Activated naive CD8-positive, alpha-beta T cell treated with anti-CD3 and anti-CD28 coated beads, Interleukin-2, amount 10 ng/mL, durations not matched to agents 7 days and 5 days (primary cell): Measurements from ENCODE around the gene ERF. TPM values are rescaled to one million over a fixed set of nuclear protein-coding genes. Genes with fewer than 3 reads are reported as not detected.

Source experiments
- ATAC-seq: fragments of 150-1000 bp; cut with Tn5 transposase; one replicate; pipeline ENCODE4 v1.10.0; 2021; ENCODE audit warnings: low read depth, moderate library complexity
- POLR2A ChIA-PET: fragments of 350-600 bp; sonication (Branson Sonifier 250); formaldehyde crosslinking; loops from one replicate; lab custom pipeline; 2021; ENCODE audit warnings: antibody characterized with exemption; lab: Charles Lee
- DNase-seq: peaks from one replicate; pipeline ENCODE4 v3.0.0; 2021
- H3K27ac Mint-ChIP-seq: one replicate; pipeline ENCODE4 v1.8.0; 2022; ENCODE audit warnings: mild to moderate bottlenecking, mixed read lengths
- H3K27me3 Mint-ChIP-seq: one replicate; pipeline ENCODE4 v1.8.0; 2022; ENCODE audit warnings: mild to moderate bottlenecking, moderate library complexity, mixed read lengths
- H3K36me3 Mint-ChIP-seq: one replicate; pipeline ENCODE4 v1.8.0; 2021; ENCODE audit warnings: mild to moderate bottlenecking, mixed read lengths
- H3K4me1 Mint-ChIP-seq: one replicate; pipeline ENCODE4 v1.8.0; 2021; ENCODE audit warnings: mixed read lengths
- H3K4me3 Mint-ChIP-seq: one replicate; pipeline ENCODE4 v1.8.0; 2022; ENCODE audit warnings: mild to moderate bottlenecking, moderate library complexity, mixed read lengths
- H3K9me3 Mint-ChIP-seq: one replicate; pipeline ENCODE4 v1.8.0; 2021; ENCODE audit warnings: mixed read lengths
- total RNA-seq, 2 experiments: library from RNA; stranded (reverse); gene quantifications; one replicate each; pipeline ENCODE4 v1.2.3, GENCODE V29; 2021

ERF gene
- total RNA-seq, 2 experiments from 2014 or later: 51.1 to 57.5 TPM

GRCh38 chr19:42252365-42253244 is 2.3 kb downstream of the ERF start:
- H3K4me3 Mint-ChIP-seq: peak overlapping the region; percentile 91
- DNase-seq: no peak
- no peak for ATAC-seq
- POLR2A ChIA-PET: interaction anchor here (0.5 to 0.6 kb wide), 3 partner anchors 11 to 52 kb away, joined by 3 to 6 read pairs (median 4); no protein-coding TSS in a partner anchor
- peaks cover 8% of the 10 kb centered on the region for H3K27me3 Mint-ChIP-seq
- H3K4me1 Mint-ChIP-seq: peaks cover 31% of the 10 kb centered on the region
- no peaks in the 10 kb centered on the region for H3K36me3 Mint-ChIP-seq
- peak overlapping the region; percentile 91 for H3K27ac Mint-ChIP-seq
- no peaks in the 10 kb centered on the region for H3K9me3 Mint-ChIP-seq

DNA sequence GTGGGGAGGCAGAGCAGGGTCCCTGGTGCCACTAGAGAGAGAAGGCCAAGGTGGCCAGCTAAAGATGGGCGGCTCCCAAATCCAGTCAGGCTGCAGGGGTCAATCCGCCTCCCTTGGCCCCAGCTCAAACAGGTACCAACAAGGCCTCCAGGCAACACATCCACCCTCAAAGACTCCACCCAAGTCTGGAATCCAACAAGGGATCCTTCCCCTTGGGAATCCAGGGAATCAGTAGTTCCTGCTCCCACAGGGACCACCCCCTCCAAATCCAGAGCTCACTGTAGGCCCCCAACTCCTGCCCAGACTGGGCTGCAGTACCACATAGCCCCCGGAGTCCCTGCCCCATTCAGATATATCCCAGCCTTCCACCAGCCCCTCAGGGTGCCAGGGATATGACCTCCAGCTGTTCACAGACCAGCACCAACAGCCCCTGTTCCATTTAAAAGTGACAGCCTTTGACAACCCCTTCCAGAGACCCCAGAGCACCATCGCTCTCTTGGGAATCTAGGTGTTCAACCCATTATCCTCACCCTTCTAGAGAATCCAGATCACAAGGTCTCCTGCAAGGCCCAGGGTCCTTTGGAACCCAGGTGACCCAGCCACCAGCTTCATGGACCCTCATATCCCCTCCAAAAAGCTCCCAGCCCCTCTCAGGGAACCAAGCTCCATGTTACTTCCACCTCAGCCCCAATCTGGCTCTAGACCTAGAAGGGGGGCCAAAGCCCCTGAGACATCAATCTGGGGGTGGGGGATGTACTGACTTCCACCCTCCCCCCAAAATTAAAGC is 3.2 kb downstream of the ERF start:
- POLR2A ChIA-PET: interaction anchor here (0.6 to 2.8 kb wide), 8 partner anchors 8 to 307 kb away, joined by 3 to 7 read pairs (median 4); partner anchors contain the start of gene GSK3A
- peaks cover 32% of the 10 kb centered on the region for H3K4me1 Mint-ChIP-seq

DNA sequence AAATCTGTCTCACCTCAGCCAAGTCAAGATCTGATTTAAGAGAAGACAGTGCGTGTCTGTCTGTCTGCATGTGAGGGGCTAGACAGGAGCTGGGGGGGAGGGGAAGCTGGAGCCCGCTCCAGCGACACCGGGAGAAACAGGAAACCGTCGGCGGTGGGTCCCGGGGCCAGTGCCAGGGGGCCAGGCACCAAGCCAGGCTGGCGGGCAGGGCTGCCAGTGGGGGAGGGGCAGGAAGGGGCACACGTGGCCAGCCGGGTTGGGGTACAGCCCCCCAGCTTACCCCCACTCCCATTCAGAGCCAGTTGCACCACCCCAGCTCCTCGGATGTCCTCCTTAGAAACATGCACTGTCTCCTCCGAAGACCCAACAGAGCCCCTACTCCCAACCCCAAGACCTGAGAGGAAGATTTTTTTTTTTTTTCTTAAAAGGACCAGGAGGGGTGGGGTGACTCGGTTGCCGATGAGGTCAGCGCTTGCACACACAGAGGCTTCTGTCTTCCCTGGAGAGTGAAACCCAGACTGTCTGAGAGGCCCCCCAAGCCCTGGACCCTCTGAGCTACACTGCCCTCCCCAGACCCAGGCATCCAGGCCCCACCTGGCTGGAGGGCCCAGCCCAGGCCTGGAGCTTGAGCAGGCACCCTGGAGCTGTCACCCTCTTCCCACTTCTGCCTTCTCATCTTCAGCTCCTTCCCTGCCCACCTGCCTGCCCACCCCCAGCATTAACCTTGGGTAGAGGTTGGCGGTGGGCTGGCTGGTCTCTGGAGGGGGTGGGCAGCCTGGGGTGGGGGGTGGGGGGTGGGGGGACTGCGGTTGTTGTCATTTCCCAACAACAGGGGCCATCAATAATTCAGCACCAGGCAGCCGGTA is 4.0 kb downstream of the ERF start:
- peak overlapping the region; percentile 81 for H3K27ac Mint-ChIP-seq
- no peak for ATAC-seq

More for the DNA sequence above, 3.2 kb downstream of the ERF start:
- Mint-ChIP-seq H3K27me3 (peaks cover 7% of the 10 kb centered on the region), H3K27ac (peak overlapping the region; percentile 81), H3K36me3 (no peaks in the 10 kb centered on the region), H3K4me3 (peak overlapping the region; percentile 91), H3K9me3 (no peaks in the 10 kb centered on the region)
- no peak for DNase-seq
- no peak for ATAC-seq

GRCh38 chr19:42250183-42250665 is 4.7 kb downstream of the ERF start:
- Mint-ChIP-seq H3K27ac (peak overlapping the region; percentile 81), H3K9me3 (no peaks in the 10 kb centered on the region), H3K27me3 (no peaks in the 10 kb centered on the region), H3K36me3 (no peaks in the 10 kb centered on the region), H3K4me3 (peak overlapping the region; percentile 62), H3K4me1 (peaks cover 31% of the 10 kb centered on the region)
- DNase-seq (no peak), ATAC-seq (no peak)
- POLR2A ChIA-PET: interaction anchor here (0.5 to 2.8 kb wide), 7 partner anchors 8 to 160 kb away, joined by 3 to 10 read pairs (median 6); partner anchors contain the start of gene GSK3A

More for the DNA sequence above, 4.0 kb downstream of the ERF start:
- no peaks in the 10 kb centered on the region for H3K36me3 Mint-ChIP-seq
- H3K4me3 Mint-ChIP-seq: peak overlapping the region; percentile 62
- no peaks in the 10 kb centered on the region for H3K9me3 Mint-ChIP-seq
- H3K27me3 Mint-ChIP-seq: peaks cover 1% of the 10 kb centered on the region
- POLR2A ChIA-PET: interaction anchor here (1.0 to 2.8 kb wide), 8 partner anchors 7 to 51 kb away, joined by 3 to 10 read pairs (median 6); partner anchors contain the start of gene GSK3A
- DNase-seq: peak; percentile 52
- peaks cover 29% of the 10 kb centered on the region for H3K4me1 Mint-ChIP-seq

GRCh38 chr19:42249769-42250168 is 5.2 kb downstream of the ERF start:
- H3K27me3 Mint-ChIP-seq: no peaks in the 10 kb centered on the region
- no peak for DNase-seq
- no peak overlapping the region for H3K27ac Mint-ChIP-seq
- no peak for ATAC-seq
- POLR2A ChIA-PET: interaction anchor here (0.5 to 2.8 kb wide), 3 partner anchors 16 to 159 kb away, joined by 3 to 10 read pairs (median 6); no protein-coding TSS in a partner anchor
- peaks cover 2% of the 10 kb centered on the region for H3K36me3 Mint-ChIP-seq
- no peaks in the 10 kb centered on the region for H3K9me3 Mint-ChIP-seq
- H3K4me3 Mint-ChIP-seq: no peak overlapping the region
- H3K4me1 Mint-ChIP-seq: peaks cover 35% of the 10 kb centered on the region

GRCh38 chr19:42249149-42249750 is 5.7 kb downstream of the ERF start:
- no peak for ATAC-seq
- POLR2A ChIA-PET: interaction anchor here (2.0 to 2.8 kb wide), 2 partner anchors 15 to 30 kb away, joined by 6 to 10 read pairs; no protein-coding TSS in a partner anchor
- H3K4me1 Mint-ChIP-seq: peaks cover 36% of the 10 kb centered on the region
- H3K27ac Mint-ChIP-seq: peak overlapping the region; percentile 60
- DNase-seq: no peak
- H3K27me3 Mint-ChIP-seq: no peaks in the 10 kb centered on the region
- H3K36me3 Mint-ChIP-seq: peaks cover 3% of the 10 kb centered on the region
- H3K4me3 Mint-ChIP-seq: no peak overlapping the region
- H3K9me3 Mint-ChIP-seq: no peaks in the 10 kb centered on the region

GRCh38 chr19:42248270-42249148 is 6.4 kb downstream of the ERF start:
- no peaks in the 10 kb centered on the region for H3K9me3 Mint-ChIP-seq
- no peak for DNase-seq
- H3K4me1 Mint-ChIP-seq: peaks cover 37% of the 10 kb centered on the region
- no peaks in the 10 kb centered on the region for H3K27me3 Mint-ChIP-seq
- no peak for ATAC-seq
- H3K4me3 Mint-ChIP-seq: no peak overlapping the region
- peak overlapping the region; percentile 60 for H3K27ac Mint-ChIP-seq
- POLR2A ChIA-PET: interaction anchor here (0.7 to 6.9 kb wide), 3 partner anchors 22 to 194 kb away, joined by 3 to 63 read pairs (median 3); no protein-coding TSS in a partner anchor
- peaks cover 3% of the 10 kb centered on the region for H3K36me3 Mint-ChIP-seq

DNA sequence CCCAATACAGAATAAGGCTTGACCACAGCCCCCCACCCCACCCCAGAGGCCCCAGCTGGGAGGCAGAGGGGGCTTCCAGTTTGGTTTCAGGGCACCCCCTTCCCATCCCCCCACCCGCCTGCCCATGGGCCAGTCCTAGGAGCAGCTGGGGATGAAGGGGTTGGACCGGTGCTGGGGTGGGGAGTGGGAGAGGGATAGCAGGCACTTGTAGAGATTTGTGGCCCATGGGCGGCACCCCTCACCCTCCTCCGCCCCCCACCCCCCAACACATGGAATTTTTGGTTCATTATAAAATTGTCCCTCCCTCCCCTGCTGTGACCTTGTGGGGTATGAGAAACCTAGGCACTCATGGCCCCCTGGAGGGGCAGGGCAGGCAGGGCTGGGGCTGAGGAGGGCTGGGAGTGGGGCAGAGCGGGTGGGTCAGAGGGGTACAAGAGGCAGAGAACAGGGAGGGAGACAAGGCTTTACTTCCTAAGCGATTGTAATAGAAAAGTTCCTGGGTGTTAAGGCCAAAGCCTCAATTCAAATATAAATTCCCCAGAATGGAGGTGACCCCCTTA is 7.2 kb downstream of the ERF start:
- H3K4me1 Mint-ChIP-seq: peaks cover 35% of the 10 kb centered on the region

GRCh38 chr19:42246922-42247639 is 7.8 kb downstream of the ERF start:
- Mint-ChIP-seq H3K27ac (peak overlapping the region; percentile 72), H3K4me3 (no peak overlapping the region), H3K4me1 (peaks cover 30% of the 10 kb centered on the region), H3K36me3 (peaks cover 3% of the 10 kb centered on the region), H3K27me3 (no peaks in the 10 kb centered on the region), H3K9me3 (no peaks in the 10 kb centered on the region)
- DNase-seq (no peak), ATAC-seq (no peak)
- POLR2A ChIA-PET: interaction anchor here (6.2 to 6.9 kb wide), 3 partner anchors 23 to 46 kb away, joined by 32 to 73 read pairs (median 63); partner anchors contain the start of gene CIC

More for the DNA sequence above, 7.2 kb downstream of the ERF start:
- Mint-ChIP-seq H3K9me3 (no peaks in the 10 kb centered on the region), H3K27ac (no peak overlapping the region), H3K4me3 (no peak overlapping the region), H3K36me3 (peaks cover 3% of the 10 kb centered on the region), H3K27me3 (no peaks in the 10 kb centered on the region)
- no peak for ATAC-seq
- DNase-seq: no peak
- POLR2A ChIA-PET: interaction anchor here (0.7 to 6.9 kb wide), 5 partner anchors 22 to 194 kb away, joined by 3 to 73 read pairs (median 32); partner anchors contain the start of gene CIC

GRCh38 chr19:42246143-42246921 is 8.6 kb downstream of the ERF start:
- H3K4me1 Mint-ChIP-seq: peaks cover 27% of the 10 kb centered on the region
- no peaks in the 10 kb centered on the region for H3K27me3 Mint-ChIP-seq
- ATAC-seq (no peak), DNase-seq (no peak)
- no peak overlapping the region for H3K4me3 Mint-ChIP-seq
- POLR2A ChIA-PET: interaction anchor here (6.2 to 6.9 kb wide), 3 partner anchors 24 to 46 kb away, joined by 32 to 73 read pairs (median 63); partner anchors contain the start of gene CIC
- peak overlapping the region; percentile 71 for H3K27ac Mint-ChIP-seq
- no peaks in the 10 kb centered on the region for H3K9me3 Mint-ChIP-seq
- H3K36me3 Mint-ChIP-seq: peaks cover 3% of the 10 kb centered on the region
